GM18858 (cell line): ENCODE results near the gene OSGIN1.

ENCODE experiments used
- ATAC-seq: cut with Tn5 transposase; IDR thresholded peaks from one replicate; pipeline ENCODE4 v1.9.1; 2021; ENCODE audit not compliant: unreplicated experiment

Gene OSGIN1, protein sequence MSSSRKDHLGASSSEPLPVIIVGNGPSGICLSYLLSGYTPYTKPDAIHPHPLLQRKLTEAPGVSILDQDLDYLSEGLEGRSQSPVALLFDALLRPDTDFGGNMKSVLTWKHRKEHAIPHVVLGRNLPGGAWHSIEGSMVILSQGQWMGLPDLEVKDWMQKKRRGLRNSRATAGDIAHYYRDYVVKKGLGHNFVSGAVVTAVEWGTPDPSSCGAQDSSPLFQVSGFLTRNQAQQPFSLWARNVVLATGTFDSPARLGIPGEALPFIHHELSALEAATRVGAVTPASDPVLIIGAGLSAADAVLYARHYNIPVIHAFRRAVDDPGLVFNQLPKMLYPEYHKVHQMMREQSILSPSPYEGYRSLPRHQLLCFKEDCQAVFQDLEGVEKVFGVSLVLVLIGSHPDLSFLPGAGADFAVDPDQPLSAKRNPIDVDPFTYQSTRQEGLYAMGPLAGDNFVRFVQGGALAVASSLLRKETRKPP

DNA sequence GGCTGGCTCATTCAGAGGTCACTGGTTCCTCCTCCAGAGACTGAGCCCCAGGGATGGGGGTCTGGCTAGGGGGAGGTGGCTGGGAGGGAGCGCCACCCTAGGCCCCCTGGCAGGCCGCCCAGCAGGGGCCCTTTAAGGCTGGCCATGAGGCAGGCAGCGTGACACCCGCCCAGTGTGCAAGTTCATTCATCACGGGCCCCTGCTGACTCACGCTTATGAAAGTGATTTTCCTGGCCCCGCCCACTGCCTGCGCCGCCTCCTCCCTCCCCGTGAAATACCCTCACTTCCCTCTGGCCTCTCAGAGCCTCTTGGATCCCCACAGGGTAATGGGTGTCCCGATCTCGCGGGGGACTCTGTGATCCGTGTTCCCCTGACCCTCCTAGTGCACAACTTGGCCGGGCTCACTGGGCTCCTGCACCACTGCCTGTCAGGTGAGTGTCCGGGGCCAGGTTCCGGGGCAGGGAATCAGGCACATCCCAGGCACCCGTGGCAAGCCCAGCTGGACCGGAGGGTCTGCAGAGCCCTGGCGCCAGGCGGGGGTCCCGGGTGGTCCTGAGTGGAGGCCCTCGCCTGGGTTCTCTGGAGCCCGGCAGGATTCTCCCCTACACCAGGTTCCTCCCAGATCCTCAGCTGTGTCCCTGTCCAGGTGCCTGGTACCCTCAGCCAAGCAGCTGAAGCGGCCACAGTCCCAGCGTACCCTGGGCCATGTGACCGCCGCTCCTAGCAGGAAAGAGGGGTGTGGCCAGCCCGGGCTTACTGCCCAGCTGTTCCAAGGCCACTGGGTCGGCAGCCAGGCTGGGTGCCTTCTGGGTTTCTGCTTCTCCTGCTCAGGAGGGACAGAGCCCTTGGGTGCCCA lies at the start of gene OSGIN1:
Gene OSGIN1, plus strand, starts transcription at position 301 of the 856 bp plus-strand sequence. CDS start 4,432 bp downstream, outside the sequence.
- ATAC-seq, result peak; percentile 53

DNA sequence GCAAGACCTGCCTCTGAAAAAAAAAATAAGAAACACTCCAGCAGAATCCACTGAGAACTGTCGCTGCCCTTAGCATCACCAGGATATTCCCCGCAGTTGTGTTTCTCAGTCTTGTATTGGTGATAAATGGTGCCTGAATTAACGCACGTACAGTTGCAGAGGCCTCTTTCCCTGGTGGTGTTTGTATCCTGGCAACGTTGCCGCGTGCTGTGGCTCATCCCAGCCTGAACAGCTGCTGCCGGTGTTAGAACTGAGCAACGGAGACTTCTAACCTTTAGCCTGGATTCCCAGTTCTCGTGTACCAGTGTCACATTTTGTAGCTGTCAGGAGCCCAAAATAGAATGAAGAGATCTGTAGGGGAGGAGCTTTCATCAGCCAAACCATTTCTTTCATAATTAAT lies 49.3 kb upstream of the OSGIN1 start:
- no peak for ATAC-seq

DNA sequence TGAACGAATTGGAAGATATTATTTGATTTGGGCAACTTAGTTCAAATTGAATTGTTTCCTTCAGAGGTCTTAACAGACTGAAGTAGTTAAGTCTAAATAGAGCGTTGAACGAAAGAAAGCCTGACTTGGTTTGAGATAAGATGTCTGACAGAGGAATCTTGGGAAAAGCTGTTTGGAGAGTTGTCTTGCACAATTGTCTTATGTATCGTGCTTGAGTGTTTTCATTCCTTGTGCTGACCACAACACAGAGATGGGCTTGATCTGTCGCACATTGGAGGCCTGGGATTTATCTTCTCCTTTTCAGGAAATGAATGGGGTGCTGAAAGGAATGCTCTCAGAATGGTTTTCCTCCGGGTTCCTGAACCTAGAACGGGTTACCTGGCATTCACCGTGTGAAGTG lies 46.4 kb upstream of the OSGIN1 start:
- ATAC-seq, result no peak

DNA sequence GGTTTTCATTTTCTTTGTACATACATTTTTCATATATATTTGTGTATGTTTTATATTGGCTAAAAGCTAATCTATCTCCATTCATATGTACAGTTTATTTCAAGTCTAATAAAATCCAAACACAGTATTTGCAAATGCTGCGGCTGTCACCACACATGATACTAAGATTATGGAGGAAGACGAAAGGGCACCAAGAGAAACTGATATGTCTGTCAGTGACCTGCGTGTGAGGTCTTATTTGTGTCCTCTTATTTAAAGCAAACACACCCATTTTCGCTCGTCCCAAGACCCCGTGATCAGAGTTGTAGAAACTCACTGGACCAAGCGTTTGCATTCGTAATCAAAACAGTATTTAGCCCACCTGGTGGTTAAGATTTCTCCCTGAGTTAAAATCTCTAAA lies 45.9 kb upstream of the OSGIN1 start:
- no peak for ATAC-seq

DNA sequence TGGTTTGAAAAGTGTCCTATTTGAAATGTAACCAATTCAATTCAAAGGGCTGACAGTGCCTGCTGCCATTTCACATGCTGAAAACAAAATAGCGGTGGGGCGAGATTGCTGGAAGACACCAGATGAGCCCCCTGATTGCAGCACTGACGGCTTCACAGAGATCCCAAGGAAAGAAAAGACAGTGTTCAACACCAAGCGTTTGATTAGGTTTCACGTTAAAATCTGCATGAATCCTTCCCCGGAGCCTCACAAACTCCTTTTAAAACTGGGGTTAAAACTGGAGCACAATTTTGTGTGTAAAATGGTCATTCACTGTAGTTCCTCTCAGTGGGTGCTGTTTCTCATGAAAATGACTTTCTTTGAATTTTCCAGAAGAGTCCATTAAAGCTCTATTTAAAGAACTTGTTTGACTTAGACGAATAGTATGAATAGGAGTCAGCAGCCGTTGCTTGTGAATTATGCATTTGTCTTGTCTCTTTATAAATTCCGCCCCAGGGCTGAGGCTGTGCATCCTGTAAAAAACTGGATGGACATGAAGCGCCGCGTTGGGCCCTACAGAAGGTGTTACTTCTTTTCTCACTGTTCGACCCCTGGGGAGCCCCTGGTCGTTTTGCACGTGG lies 45.3 kb upstream of the OSGIN1 start:
- no peak for ATAC-seq

DNA sequence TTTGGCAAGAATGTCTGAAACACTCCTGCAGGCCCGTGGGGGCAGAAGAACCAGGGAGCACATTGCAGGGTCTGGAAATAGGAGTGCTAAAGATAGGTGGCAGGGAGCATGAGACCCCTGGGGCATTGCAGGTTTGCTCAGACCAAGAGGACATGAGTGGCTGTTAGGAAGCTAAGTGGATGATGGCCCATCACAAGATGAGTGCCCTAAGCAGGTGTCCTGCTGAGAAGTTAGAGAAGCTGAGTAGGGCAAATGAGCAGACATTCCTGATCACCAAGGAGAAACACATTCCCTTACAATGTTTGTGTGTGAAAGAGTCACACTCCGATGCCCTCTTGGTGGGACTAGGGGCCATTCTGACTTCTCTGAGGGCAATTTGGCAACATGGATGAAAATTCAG lies 44.2 kb upstream of the OSGIN1 start:
- no peak for ATAC-seq

DNA sequence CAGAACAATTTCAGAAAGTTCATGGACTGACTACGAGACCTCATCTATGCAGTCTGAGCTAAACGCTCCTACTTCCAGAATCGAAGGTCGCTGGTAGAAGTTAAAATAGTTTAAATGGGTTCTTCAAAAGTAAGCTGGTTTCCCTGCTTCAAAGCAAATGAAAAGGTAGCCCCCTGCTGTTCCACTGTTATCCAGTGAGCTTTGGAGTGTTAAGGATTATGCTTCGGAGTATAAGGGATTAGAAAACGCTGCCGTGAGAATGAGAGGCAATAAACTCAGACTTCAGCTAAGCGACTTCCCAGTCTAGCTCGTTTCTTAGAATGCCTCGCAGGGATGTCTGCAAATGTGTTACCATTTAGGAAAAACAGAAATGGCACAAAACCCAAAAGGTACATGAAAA lies 41.8 kb upstream of the OSGIN1 start:
- no peak for ATAC-seq

DNA sequence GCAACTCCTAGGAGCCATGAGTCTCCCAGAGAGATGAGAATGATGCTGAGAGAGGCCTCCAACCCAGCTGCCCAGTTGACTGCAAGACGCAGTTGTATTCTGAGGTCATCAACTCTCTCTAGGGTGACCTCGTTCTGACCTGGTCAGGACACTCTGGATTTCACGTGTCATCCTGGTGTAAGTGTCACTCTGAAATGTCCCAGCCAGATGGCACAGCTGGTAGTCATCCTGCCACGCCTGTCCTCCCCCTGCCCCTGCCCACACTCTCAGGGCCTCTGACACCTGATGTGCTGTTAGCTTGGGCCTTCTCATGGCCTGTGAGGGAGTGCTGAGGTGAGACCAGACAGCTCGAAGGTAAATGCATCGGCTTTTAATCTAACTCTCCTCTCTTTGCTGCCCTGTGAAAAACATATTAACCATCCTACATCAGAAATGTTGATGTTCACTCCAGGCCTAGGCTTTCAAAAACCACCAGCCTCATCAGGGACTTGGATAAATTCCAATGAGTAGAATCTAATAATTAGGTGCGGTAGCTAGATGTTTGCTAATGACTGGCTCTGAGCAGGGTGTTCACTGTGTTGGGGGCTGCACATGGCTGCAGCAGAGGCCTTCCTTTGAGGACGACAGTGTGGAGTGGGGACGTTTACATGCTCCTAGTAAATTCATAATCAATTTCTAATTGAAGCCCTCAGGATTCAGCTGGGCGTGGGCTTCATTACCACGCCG lies 40.4 kb upstream of the OSGIN1 start:
- ATAC-seq, result no peak

DNA sequence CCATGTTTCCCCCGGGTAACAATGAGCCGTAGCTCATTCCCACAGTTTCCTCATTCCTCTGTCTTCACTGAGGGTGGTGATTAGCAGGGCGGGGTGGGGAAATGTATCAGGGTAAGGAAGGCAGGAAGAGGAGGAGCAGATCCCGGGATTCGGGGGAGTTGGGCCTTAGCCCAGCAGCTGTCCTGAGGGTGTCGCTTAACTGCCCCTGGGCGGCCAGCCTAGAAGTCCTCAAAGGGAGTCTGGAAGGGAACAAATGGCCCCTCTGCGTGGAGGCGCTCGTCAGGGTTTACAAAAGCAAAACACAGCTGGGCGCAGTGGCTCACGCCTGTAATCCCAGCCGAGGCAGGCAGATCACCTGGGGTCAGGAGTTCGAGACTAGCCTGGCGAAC lies 39.8 kb upstream of the OSGIN1 start:
- no peak for ATAC-seq

DNA sequence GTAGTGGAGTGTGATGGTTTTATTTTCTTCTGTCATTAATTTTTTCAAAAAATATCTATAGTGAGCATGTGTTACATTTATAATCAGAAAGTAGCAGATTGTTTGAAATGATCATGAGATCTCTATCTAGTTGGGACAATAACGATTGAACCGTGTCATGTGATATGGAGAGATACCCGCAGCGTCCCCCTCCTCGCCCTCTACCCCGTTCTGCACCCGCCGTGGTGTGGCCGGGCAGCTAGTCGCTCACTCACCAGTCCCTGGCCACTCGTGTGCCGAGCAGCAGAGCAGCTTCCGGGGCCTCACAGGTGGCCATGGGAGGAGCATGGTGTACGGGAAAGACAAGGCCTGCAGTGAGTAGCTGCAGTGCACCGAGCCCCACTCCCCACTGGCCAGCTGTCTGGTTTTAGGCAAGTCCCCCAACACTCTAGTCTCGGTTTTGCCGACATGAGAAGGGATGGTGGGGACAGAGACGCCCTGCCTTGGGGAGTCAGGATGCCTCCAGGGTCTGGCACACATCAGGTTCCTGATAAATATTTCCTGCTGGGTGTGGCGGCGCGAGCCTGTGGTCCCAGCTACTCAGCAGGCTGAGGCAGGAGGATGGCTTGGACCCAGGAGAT lies 38.8 kb upstream of the OSGIN1 start:
- ATAC-seq, result no peak

DNA sequence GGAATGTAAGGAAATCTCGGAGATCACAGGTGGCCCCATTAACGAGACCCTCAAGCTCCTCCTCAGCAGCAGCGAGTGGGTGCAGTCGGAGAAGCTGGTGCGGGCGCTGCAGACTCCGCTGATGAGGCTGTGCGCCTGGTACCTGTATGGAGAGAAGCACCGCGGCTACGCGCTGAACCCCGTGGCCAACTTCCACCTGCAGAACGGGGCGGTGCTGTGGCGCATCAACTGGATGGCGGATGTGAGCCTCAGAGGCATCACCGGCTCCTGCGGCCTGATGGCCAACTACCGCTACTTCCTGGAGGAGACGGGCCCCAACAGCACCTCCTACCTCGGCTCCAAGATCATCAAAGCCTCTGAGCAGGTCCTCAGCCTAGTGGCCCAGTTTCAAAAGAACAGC lies 38.0 kb upstream of the OSGIN1 start:
- ATAC-seq, result no peak

DNA sequence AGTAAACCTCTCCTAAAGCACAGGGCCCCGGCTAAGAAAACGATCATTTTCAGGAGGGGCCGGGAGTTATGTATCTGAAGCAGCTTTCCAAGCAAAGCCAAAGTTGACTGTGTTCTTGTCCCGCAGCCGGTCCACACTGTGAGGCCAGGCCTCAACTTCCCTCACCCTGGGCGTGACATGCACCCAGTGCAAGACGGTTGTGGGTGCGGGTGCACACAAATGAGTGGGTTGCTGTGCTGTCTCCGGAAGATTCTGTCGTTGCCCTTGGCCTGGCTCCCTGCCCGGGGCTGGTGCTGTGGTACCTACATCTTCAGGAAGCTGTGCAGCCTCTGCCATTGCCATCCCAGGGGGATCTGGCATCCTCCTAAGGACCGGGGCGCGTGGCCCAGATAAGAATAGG lies 37.5 kb upstream of the OSGIN1 start:
- no peak for ATAC-seq

DNA sequence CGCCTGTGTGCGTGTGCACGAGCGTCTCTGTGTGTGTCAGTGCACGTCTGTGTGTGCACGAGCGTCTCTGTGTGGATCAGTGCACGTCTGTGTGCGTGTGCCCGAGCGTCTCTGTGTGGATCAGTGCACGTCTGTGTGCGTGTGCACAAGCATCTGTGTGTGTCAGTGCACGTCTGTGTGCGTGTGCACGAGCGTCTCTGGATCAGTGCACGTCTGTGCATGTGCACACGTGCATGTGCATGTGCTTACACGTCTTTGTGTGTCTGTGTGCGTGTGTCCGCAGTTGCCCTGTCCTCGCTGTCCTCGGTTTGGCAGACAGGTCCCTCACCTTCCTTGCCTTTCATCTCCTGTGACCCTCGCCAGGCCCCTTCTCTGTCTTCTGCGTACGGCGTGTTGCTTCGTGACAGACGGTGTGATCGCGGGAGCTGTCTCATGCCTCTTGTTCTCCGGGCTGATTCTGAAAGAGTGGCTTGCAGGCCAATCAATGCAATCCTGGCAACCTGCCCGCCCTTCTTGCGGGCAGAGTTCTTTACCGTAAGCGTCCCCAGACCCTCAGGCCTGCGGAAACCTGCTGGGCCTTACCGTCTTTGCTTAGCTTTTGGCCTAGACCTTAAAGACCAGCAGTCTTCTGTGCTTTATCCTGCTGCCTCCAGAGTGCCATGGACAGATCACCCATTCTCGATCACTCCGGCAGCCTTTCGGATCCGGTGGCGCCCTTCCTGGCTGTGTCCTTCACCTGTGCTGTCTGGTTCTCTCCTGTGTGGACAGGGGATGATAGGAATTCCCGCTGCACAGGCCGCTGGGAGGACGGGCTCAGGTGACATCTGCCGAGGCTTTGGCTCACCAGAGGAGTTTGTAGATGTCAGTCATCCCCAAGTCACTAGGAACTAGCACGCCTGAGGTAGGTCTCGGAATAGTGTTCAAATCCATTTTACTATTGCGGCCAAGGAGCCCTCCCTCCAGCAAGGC lies 35.6 kb upstream of the OSGIN1 start:
- no peak for ATAC-seq

DNA sequence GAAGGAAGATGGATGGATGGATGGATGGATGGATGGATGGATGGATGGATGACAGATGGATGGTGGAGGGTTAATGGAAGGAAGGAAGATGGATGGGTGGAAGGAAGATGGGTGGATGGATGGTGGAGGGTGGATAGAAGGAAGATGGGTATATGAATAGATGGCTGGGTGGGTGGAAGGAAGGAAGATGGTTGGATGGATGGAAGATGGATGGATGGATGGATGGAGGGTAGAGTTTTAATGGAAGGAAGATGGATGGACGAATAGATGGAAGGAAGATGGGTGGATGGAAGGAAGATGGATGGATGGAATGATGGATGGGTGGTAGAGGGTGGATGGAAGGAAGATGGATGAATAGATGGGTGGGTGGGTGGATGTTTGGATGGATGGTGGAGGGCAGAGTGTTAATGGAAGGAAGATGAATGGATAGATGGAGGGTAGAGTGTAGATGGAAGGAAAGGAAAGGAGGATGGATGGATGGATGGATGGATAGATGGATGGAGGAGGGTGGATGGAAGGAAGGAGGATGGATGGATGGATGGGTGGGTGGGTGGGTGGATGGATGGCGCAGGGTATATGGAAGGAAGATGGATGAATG lies 32.0 kb upstream of the OSGIN1 start:
- no peak for ATAC-seq

DNA sequence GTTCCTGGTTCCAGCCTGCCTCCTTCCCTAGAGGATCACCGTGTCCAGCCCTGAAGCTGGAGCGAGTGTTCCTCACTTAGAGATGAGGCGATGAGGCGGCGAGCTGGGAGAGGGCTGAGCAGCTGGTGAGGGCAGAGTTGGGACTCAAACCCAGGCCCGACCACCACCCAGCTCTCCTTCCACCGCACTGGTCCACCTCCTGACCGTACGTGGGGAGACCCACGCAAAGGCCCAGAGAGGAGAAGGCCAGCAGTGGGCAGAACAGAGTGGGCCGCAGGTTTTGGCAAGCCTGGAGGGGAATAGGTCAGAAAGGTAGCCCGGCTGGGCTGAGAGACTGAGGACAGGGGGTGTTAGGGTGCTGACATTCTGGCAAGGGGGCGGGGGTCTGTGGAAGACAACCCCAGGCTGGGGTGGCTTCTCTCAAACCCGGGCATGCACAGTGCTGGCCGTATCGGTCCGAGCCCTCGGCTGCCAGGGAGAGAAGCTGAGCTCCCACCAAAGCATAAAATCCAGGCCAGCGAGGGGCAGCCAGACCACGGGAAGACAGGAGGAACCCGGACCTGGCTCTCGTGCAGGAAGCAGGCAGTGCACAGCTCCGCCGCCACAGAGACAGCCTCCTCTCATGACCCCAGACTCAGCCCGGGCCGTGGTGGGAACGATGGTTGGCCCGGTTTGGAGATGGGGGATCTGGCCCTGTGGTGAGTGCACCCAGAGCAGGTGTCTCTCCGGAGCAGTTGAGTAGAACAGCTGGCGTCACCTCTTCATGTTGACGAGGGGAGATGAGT lies 29.3 kb upstream of the OSGIN1 start:
- no peak for ATAC-seq

DNA sequence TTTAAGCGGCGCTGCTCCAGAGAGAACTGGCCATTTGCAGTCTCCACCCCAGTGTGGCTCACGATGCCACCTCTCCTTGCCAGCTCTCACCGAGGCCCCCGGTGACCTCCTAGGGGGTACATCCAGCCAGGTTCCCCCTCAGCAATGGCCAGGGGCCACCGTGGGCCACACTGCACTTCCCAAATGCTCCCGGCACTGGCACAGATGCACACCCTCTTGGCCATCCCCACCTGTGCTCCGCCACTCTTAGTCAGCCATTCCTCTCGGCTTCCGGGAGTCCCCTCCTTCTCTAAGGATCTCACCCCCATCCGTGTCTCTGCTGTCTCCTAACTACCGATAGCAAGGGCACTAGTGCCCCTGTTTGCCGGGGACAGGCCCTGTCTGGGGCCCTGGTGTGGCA lies 28.4 kb upstream of the OSGIN1 start:
- no peak for ATAC-seq

DNA sequence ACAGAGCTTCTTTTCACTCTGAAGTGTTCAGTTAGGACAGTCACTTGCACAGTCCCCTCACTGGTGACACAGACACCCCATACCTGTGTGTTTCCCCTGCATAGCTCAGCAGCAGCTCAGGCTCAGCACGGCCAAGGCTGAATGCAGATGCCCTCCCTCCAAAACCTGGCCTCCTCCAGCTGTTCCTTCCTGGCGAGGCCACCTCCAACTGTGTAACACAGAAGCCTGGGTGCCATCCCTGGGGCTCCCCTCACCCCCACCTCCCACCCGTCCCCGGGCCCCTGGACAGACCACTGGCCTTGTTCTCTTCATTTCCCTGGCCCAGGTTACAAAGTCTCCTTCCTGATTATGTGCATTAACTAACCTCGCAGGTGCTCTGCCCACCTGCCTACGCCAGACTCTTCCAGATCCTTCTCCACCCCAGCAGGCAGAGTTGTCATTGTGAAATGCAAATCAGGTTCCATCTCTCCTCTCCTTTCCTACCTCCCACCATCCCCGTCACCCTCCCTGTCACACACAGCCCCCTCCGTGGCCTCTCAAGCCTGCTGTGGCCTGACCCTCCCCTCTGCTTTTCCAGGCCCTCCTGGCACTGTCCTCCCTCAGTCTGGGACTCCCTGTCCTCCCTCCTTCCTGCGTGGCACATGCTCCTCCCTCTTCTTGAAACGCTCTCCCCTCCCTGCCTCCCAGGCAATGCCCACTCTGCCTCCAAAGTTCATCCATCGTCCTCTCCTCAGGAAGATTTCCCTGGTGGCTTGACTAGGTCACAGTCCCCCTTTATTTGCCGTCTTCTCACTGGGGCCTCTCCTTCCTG lies 27.7 kb upstream of the OSGIN1 start:
- ATAC-seq, result no peak
